B cell (primary cell): ENCODE measurements around the gene ZNF316. TPM values are rescaled to one million over a fixed set of nuclear protein-coding genes. Genes with fewer than 3 reads are reported as not detected.

Experiments used
- ATAC-seq: fragments of 200-7000 bp; cut with Tn5 transposase; one replicate; pipeline ENCODE4 v1.10.0; 2021; ENCODE audit warnings: low read depth, mild to moderate bottlenecking, moderate number of reproducible peaks, moderate library complexity
- CTCF ChIA-PET: fragments of 350-600 bp; sonication (Branson Sonifier 250); formaldehyde crosslinking; loops from one replicate; lab custom pipeline; 2021; ENCODE audit warnings: antibody characterized with exemption, inconsistent platforms; lab: Charles Lee
- POLR2A ChIA-PET: fragments of 350-600 bp; sonication (Branson Sonifier 250); formaldehyde crosslinking; loops from one replicate; lab custom pipeline; 2021; ENCODE audit warnings: antibody characterized with exemption; lab: Charles Lee
- DNase-seq: peaks from one replicate; pipeline ENCODE4 v3.0.0; 2013
- H2AFZ ChIP-seq: 2 replicates; pipeline ENCODE4 v1.6.1; 2012; ENCODE audit warnings: mild to moderate bottlenecking, low read depth, low read length; ENCODE audit not compliant: insufficient read depth, poor library complexity, severe bottlenecking
- H3K27ac ChIP-seq, 2 donors: 1 replicate in 1 of 2; 2 replicates in 1 of 2; pipeline ENCODE4 v1.5.1; 2012 to 2013; ENCODE audit warnings: low read length in 2 of 2, mild to moderate bottlenecking in 2 of 2, moderate library complexity in 1 of 2
- H3K27me3 ChIP-seq, 4 experiments: fragments of 200-600 bp in 1 of 4; sonication (generic) in 1 of 4; replicated peaks in 1 of 4; 1 replicate in 2 of 4; 2 replicates in 2 of 4; pipeline versions ENCODE4 v1.6.1 to v1.7.0; 2013 to 2016; ENCODE audit warnings: low read length in 3 of 4, mild to moderate bottlenecking in 2 of 4, mixed read lengths in 1 of 4, moderate library complexity in 1 of 4; ENCODE audit not compliant: insufficient read depth in 4 of 4, control insufficient read depth in 3 of 4; ENCODE audit errors: control extremely low read depth in 1 of 4
- H3K36me3 ChIP-seq, 2 experiments: replicated peaks in 1 of 2; 1 replicate in 1 of 2; 2 replicates in 1 of 2; pipeline versions ENCODE4 v1.6.1 to v1.7.1; 2013; ENCODE audit warnings: low read length in 1 of 2; ENCODE audit not compliant: insufficient read depth in 2 of 2, control insufficient read depth in 1 of 2; ENCODE audit errors: control extremely low read depth in 1 of 2, extremely low read depth in 1 of 2
- H3K4me1 ChIP-seq, 2 donors: fragments of 200-600 bp in 1 of 2; sonication (generic) in 1 of 2; 1 replicate in 1 of 2; 2 replicates in 1 of 2; pipeline versions ENCODE4 v1.5.1 to v1.6.1; 2013 to 2017; ENCODE audit warnings: low read length in 2 of 2; ENCODE audit not compliant: control insufficient read depth in 2 of 2, insufficient read depth in 2 of 2
- H3K4me2 ChIP-seq: replicated peaks from 2 replicates; pipeline ENCODE3; 2012; ENCODE audit warnings: mild to moderate bottlenecking, low read depth, low read length; ENCODE audit not compliant: poor library complexity, severe bottlenecking
- H3K4me3 ChIP-seq, 5 experiments: fragments of 200-600 bp in 1 of 5; sonication (generic) in 1 of 5; 1 replicate in 3 of 5; 2 replicates in 2 of 5; pipeline versions ENCODE4 v1.5.1 to v1.7.0; 2011 to 2016; ENCODE audit warnings: low read length in 4 of 5, mild to moderate bottlenecking in 4 of 5, low read depth in 2 of 5, control low read depth in 1 of 5, moderate library complexity in 1 of 5; ENCODE audit not compliant: insufficient read depth in 1 of 5; ENCODE audit errors: control extremely low read depth in 1 of 5, extremely low read depth in 1 of 5
- H3K79me2 ChIP-seq: fragments of 200-600 bp; sonication (generic); one replicate; pipeline ENCODE4 v1.6.0; 2016; ENCODE audit warnings: low read length; ENCODE audit not compliant: control insufficient read depth, insufficient read depth
- H3K9ac ChIP-seq: fragments of 200-600 bp; sonication (generic); 2 replicates; pipeline ENCODE4 v1.6.1; 2017; ENCODE audit warnings: mild to moderate bottlenecking, low read length, moderate library complexity
- H3K9me3 ChIP-seq, 3 donors: one replicate each; pipeline versions ENCODE4 v1.6.1 to v1.7.1; 2013; ENCODE audit warnings: low read length in 2 of 3; ENCODE audit not compliant: control insufficient read depth in 2 of 3, insufficient read depth in 1 of 3; ENCODE audit errors: control extremely low read depth in 1 of 3
- H4K20me1 ChIP-seq: 2 replicates; pipeline ENCODE4 v1.6.0; 2012; ENCODE audit warnings: mild to moderate bottlenecking, low read length; ENCODE audit not compliant: insufficient read depth, control insufficient read depth, poor library complexity, severe bottlenecking
- H3K27ac Mint-ChIP-seq: one replicate; pipeline ENCODE4 v1.8.0; 2021; ENCODE audit warnings: mixed read lengths
- H3K27me3 Mint-ChIP-seq: one replicate; pipeline ENCODE4 v1.8.0; 2021; ENCODE audit warnings: mixed read lengths
- H3K4me1 Mint-ChIP-seq: one replicate; pipeline ENCODE4 v1.8.0; 2021; ENCODE audit warnings: mixed read lengths
- H3K4me3 Mint-ChIP-seq: one replicate; pipeline ENCODE4 v1.8.0; 2021; ENCODE audit warnings: mixed read lengths
- H3K9me3 Mint-ChIP-seq: one replicate; pipeline ENCODE4 v1.8.0; 2022; ENCODE audit warnings: mixed read lengths; ENCODE audit not compliant: insufficient read depth
- EZH2 ChIP-seq: IDR thresholded peaks from 2 replicates; pipeline ENCODE4 v1.6.1; 2012; ENCODE audit warnings: borderline replicate concordance, low read depth, mild to moderate bottlenecking, moderate library complexity, low read length; ENCODE audit not compliant: insufficient read depth, poor library complexity, severe bottlenecking
- WGBS: methylation state at CpG from one replicate; pipeline ENCODE4 v1.1.5; 2013; ENCODE audit warnings: missing lambda C conversion rate; ENCODE audit not compliant: insufficient coverage; 5-methylcytosine and 5-hydroxymethylcytosine counted together
- intact Hi-C: fragments of 100-400 bp; cut with micrococcal nuclease; formaldehyde crosslinking; loops from one replicate; pipeline ENCODE4 v1.10.0; 2022
- polyA plus RNA-seq: library from polyadenylated mRNA; depleted of rRNA; stranded (reverse); fragments of >200 nt; gene quantifications from 2 replicates; pipeline ENCODE4 v1.2.3, GENCODE V29; 2012
- total RNA-seq, 2 donors: library from RNA; stranded (reverse); fragments of 120-200 nt in 1 of 2; gene quantifications; 1 replicate in 1 of 2; 2 replicates in 1 of 2; pipeline versions ENCODE4 v1.2.3 to v1.2.4, GENCODE V29; 2013 to 2022
- TF ChIP-seq, protein P1 (sequence below): fragments of 200-600 bp; IDR thresholded peaks from one replicate; pipeline ENCODE4 v1.8.0; 2022; ENCODE audit warnings: antibody characterized with exemption, mild to moderate bottlenecking

ZNF316 gene
- total and polyA plus RNA-seq, 2 donors (not counting 1 experiment from before 2014, with no cell fraction given), result 43.6 to 72.6 TPM

DNA sequence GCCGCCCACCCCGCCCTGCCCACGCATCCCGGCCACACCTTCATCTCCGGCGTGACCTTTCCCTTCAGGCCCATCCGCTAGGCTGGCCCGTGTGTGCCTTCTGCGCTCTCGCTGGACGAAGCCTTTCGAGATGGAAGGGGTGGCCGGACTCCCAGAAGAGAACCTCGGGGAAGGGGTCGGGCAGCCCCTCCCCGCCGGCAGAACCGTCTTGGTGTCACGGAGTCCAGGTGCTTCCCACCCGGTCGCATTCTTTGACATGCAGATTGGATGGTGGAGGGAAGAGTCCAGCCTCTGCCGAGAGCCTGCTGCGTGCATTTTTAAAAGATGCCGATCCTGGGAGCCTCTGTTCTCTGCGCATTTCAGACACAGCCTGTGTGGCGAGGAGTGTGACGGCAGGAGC, 29.0 kb upstream of the ZNF316 start:
- ChIA-PET CTCF (interaction anchor here (1.3 kb wide), 1 partner anchor 18 kb away, joined by 3 read pairs; the partner anchor contains the start of gene INTS15), POLR2A (interaction anchor here (0.7 kb wide), 2 partner anchors 17 to 635 kb away, joined by 4 to 10 read pairs; no protein-coding TSS in a partner anchor)
- no peak for ATAC-seq
- Mint-ChIP-seq H3K27me3 (peaks cover 4% of the 10 kb centered on the region), H3K4me3 (no peak overlapping the region), H3K27ac (no peak overlapping the region), H3K9me3 (no peaks in the 10 kb centered on the region), H3K4me1 (no peaks in the 10 kb centered on the region)
- DNase-seq, result no peak
- Histone ChIP-seq H3K4me2 (no peak overlapping the region), H3K36me3 (peaks cover 1 to 26% of the 10 kb centered on the region in 2 experiments), H4K20me1 (no peaks in the 10 kb centered on the region), H3K4me3 (no peak overlapping the region), H3K9ac (no peak overlapping the region), H3K4me1 (no peaks in the 10 kb centered on the region), H3K27ac (no peak overlapping the region), H3K79me2 (peaks cover 8% of the 10 kb centered on the region), H3K27me3 (no peaks in the 10 kb centered on the region), H3K9me3 (no peaks in the 10 kb centered on the region), H2AFZ (no peak overlapping the region)
- TF ChIP-seq, protein P1, sequence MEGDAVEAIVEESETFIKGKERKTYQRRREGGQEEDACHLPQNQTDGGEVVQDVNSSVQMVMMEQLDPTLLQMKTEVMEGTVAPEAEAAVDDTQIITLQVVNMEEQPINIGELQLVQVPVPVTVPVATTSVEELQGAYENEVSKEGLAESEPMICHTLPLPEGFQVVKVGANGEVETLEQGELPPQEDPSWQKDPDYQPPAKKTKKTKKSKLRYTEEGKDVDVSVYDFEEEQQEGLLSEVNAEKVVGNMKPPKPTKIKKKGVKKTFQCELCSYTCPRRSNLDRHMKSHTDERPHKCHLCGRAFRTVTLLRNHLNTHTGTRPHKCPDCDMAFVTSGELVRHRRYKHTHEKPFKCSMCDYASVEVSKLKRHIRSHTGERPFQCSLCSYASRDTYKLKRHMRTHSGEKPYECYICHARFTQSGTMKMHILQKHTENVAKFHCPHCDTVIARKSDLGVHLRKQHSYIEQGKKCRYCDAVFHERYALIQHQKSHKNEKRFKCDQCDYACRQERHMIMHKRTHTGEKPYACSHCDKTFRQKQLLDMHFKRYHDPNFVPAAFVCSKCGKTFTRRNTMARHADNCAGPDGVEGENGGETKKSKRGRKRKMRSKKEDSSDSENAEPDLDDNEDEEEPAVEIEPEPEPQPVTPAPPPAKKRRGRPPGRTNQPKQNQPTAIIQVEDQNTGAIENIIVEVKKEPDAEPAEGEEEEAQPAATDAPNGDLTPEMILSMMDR, result no peak
- TF ChIP-seq EZH2, result no peak
- WGBS, result 97% methylated on average over 20 of the region's 27 CpGs
- intact Hi-C loops, result no loop called here

DNA sequence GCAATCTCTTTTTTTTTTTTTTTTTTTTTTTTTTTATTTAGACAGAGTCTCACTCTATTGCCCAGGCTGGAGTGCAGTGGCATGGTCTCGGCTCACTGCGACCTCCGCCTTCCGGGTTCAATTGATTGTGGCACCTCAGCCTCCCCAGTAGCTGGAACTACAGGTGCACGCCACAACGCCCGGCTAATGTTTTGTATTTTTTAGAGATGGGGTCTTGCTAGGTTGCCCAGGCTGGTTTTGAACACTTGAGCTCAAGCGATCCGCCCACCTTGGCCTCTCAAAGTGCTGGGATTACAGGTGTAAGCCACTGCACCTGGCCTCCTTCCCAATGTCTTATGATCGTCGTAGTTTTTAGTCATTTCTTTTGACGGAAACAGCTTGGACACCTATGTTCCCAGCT, 28.3 kb upstream of the ZNF316 start:
- no peaks in the 10 kb centered on the region for H3K9me3 ChIP-seq
- ATAC-seq (no peak), DNase-seq (no peak)
- ChIA-PET CTCF (interaction anchor here (0.9 to 1.3 kb wide), 2 partner anchors 19 to 92 kb away, joined by 3 read pairs; partner anchors contain the start of gene INTS15), POLR2A (interaction anchor here (0.7 kb wide), 2 partner anchors 17 to 634 kb away, joined by 4 to 10 read pairs; no protein-coding TSS in a partner anchor)
- H3K27me3 ChIP-seq, result no peaks in the 10 kb centered on the region
- H3K4me1 Mint-ChIP-seq, result no peaks in the 10 kb centered on the region
- intact Hi-C loops, result no loop called here
- H3K27ac ChIP-seq, result no peak overlapping the region
- peaks cover 4% of the 10 kb centered on the region for H3K27me3 Mint-ChIP-seq
- no peak overlapping the region for H3K4me3 Mint-ChIP-seq
- H2AFZ ChIP-seq, result no peak overlapping the region
- no peak overlapping the region for H3K4me2 ChIP-seq
- 99% methylated on average over 9 of the region's 12 CpGs for WGBS
- H3K4me1 ChIP-seq, result no peaks in the 10 kb centered on the region
- H3K36me3 ChIP-seq, result peaks cover 1 to 23% of the 10 kb centered on the region in 2 experiments
- peaks cover 8% of the 10 kb centered on the region for H3K79me2 ChIP-seq
- H3K9me3 Mint-ChIP-seq, result no peaks in the 10 kb centered on the region
- no peak overlapping the region for H3K9ac ChIP-seq
- no peak overlapping the region for H3K4me3 ChIP-seq
- TF ChIP-seq, protein P1, result no peak
- TF ChIP-seq EZH2, result no peak
- no peak overlapping the region for H3K27ac Mint-ChIP-seq
- H4K20me1 ChIP-seq, result no peaks in the 10 kb centered on the region
